ENCODE data around the gene VPS9D1.

DNA sequence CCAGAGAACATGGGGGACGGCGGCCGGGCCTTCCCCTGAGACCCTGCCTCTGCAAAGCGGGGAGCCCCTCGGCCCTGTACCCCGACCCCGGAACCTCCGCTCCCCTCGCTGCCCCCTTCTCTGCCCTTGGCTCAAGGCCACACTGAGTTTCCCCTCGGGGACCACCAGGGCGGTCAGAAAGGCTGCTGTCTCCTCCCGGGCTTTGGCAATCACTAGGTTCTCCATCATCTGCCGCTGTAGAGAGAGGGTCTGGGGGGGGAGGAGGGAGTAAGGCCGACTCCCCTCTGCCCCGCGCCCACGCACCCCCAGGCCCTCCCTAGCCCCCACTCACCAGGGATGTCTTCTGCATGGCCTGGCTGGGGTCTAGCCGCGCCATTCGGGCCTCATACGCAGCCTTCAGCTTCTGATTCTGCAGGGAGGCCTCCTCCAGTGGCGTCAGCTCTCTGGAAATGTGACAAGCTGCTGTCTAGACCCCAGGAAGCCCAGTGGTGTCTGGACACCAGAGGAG, 8.4 kb downstream of the VPS9D1 start:
- TF ChIP-seq, protein P1, sequence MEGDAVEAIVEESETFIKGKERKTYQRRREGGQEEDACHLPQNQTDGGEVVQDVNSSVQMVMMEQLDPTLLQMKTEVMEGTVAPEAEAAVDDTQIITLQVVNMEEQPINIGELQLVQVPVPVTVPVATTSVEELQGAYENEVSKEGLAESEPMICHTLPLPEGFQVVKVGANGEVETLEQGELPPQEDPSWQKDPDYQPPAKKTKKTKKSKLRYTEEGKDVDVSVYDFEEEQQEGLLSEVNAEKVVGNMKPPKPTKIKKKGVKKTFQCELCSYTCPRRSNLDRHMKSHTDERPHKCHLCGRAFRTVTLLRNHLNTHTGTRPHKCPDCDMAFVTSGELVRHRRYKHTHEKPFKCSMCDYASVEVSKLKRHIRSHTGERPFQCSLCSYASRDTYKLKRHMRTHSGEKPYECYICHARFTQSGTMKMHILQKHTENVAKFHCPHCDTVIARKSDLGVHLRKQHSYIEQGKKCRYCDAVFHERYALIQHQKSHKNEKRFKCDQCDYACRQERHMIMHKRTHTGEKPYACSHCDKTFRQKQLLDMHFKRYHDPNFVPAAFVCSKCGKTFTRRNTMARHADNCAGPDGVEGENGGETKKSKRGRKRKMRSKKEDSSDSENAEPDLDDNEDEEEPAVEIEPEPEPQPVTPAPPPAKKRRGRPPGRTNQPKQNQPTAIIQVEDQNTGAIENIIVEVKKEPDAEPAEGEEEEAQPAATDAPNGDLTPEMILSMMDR (IDR thresholded peaks at IDR 0.05), result no peak
- TF ChIP-seq POLR2A (IDR thresholded peaks at IDR 0.05), result no peak
